GM12878 (cell line): ENCODE measurements around the gene CNTNAP5. TPM values are rescaled to one million over a fixed set of nuclear protein-coding genes. Genes with fewer than 3 reads are reported as not detected.

Source experiments
- MEF2A ChIP-seq: IDR thresholded peaks from 2 replicates; pipeline ENCODE4 v1.6.1; 2011; ENCODE audit warnings: low read depth, mild to moderate bottlenecking, low read length, moderate library complexity; ENCODE audit not compliant: insufficient read depth
- MYB ChIP-seq: fragments of 150-350 bp; IDR thresholded peaks from 2 replicates; pipeline ENCODE4 v1.6.1; 2014; ENCODE audit warnings: mild to moderate bottlenecking, low read depth, low read length, borderline replicate concordance
- SRF ChIP-seq, 2 experiments: IDR thresholded peaks; 2 replicates each; pipeline ENCODE4 v1.6.1; 2011; ENCODE audit warnings: low read depth in 2 of 2, low read length in 2 of 2, mild to moderate bottlenecking in 1 of 2, moderate library complexity in 1 of 2
- TBL1XR1 ChIP-seq: IDR thresholded peaks from 2 replicates; pipeline ENCODE4 v1.6.1; 2012; ENCODE audit warnings: low read depth, low read length, improper control_type of control experiment
- YY1 ChIP-seq: IDR thresholded peaks from 2 replicates; pipeline ENCODE4 v1.6.1; 2011; ENCODE audit warnings: low read depth, mild to moderate bottlenecking, low read length
- polyA plus RNA-seq, 11 experiments: library from polyadenylated mRNA; depleted of rRNA in 4 of 11; unstranded in 6 of 11; stranded (reverse) in 5 of 11; fragments of >200 nt; fragmentation: Nextera tagmentation in 4 of 11; fragmentation: Illumina TruSeq in 1 of 11; extraction: Ambion mirVana in 4 of 11; extraction: Trizol in 1 of 11; gene quantifications; 1 replicate in 1 of 11; 2 replicates in 10 of 11; pipeline versions ENCODE4 v1.2.1 to v1.2.3, GENCODE V29; 2011 to 2016; ENCODE audit warnings: inconsistent platforms in 2 of 11, missing spikeins in 2 of 11, low read depth in 1 of 11
- small RNA-seq: library from RNA; depleted of rRNA; stranded (forward); fragments of <200 nt; gene quantifications from one replicate; pipeline ENCODE3, GENCODE V24; 2014
- total RNA-seq, 4 experiments: library from RNA; depleted of rRNA in 3 of 4; stranded (reverse); fragments of >200 nt in 3 of 4; fragmentation: Illumina TruSeq in 1 of 4; extraction: Trizol in 1 of 4; gene quantifications; 2 replicates each; pipeline versions ENCODE4 v1.2.1 to v1.2.3, GENCODE V29; 2013 to 2021
- TF ChIP-seq, protein P1 (sequence below): IDR thresholded peaks from 2 replicates; pipeline ENCODE4 v1.6.1; 2012; ENCODE audit warnings: improper control_type of control experiment, low read depth, low read length; ENCODE audit not compliant: insufficient replicate concordance

The CNTNAP5 gene
- total and polyA plus RNA-seq, 10 of the 15 experiments (the other 5 are each of a cell fraction or from before 2014, with no cell fraction given): not detected

DNA sequence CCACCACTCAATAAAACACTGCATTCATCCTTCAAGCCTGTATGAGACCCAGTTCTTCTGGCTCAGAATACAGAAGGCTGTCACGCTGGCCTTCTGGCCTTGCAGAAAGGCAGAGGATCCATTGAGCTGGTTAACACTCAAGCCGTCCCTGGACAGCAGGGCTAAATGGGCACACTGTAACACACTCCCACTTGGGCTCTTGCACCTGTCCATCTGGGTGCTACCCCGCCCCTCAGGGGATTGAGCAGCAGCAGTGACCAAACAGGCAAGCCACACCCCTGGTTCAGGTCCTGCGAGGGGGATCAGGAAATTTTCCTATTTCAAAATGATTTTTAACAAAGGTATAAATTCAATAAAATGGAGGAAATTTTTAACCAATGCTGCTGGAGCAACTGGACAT lies 936.0 kb downstream of the CNTNAP5 start (continued):
- TF ChIP-seq, protein P1, sequence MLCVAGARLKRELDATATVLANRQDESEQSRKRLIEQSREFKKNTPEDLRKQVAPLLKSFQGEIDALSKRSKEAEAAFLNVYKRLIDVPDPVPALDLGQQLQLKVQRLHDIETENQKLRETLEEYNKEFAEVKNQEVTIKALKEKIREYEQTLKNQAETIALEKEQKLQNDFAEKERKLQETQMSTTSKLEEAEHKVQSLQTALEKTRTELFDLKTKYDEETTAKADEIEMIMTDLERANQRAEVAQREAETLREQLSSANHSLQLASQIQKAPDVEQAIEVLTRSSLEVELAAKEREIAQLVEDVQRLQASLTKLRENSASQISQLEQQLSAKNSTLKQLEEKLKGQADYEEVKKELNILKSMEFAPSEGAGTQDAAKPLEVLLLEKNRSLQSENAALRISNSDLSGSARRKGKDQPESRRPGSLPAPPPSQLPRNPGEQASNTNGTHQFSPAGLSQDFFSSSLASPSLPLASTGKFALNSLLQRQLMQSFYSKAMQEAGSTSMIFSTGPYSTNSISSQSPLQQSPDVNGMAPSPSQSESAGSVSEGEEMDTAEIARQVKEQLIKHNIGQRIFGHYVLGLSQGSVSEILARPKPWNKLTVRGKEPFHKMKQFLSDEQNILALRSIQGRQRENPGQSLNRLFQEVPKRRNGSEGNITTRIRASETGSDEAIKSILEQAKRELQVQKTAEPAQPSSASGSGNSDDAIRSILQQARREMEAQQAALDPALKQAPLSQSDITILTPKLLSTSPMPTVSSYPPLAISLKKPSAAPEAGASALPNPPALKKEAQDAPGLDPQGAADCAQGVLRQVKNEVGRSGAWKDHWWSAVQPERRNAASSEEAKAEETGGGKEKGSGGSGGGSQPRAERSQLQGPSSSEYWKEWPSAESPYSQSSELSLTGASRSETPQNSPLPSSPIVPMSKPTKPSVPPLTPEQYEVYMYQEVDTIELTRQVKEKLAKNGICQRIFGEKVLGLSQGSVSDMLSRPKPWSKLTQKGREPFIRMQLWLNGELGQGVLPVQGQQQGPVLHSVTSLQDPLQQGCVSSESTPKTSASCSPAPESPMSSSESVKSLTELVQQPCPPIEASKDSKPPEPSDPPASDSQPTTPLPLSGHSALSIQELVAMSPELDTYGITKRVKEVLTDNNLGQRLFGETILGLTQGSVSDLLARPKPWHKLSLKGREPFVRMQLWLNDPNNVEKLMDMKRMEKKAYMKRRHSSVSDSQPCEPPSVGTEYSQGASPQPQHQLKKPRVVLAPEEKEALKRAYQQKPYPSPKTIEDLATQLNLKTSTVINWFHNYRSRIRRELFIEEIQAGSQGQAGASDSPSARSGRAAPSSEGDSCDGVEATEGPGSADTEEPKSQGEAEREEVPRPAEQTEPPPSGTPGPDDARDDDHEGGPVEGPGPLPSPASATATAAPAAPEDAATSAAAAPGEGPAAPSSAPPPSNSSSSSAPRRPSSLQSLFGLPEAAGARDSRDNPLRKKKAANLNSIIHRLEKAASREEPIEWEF: no peak
- TF ChIP-seq TBL1XR1 (no peak), MYB (no peak), YY1 (no peak), SRF (IDR thresholded peaks at IDR 0.05; ENCODE audit: low read depth in 2 of 2, low read length in 2 of 2) (no peak), MEF2A (no peak)
- TF ChIP-seq, all 136 proteins: peak for 0

Small RNA genes within 50 kb of the gene (small RNA-seq; reads per million reads assigned to genes)
- gene AC019159.1 (not detected), gene MTND5P22 (not detected), gene RNA5SP102 (not detected)
